ENCODE data around the gene CPLX4. TPM values are rescaled to one million over a fixed set of nuclear protein-coding genes. Genes with fewer than 3 reads are reported as not detected.

The CPLX4 gene
- polyA plus RNA-seq, 1 donor (not counting 4 experiments of a cell fraction or from before 2014, with no cell fraction given), result not detected

- Histone ChIP-seq H3K9me1 (ENCODE audit: control insufficient read depth, extremely low read depth, insufficient read depth, low read length) (no peaks in the 10 kb centered on the region), H3K36me3 (ENCODE audit: control insufficient read depth in 2 of 2, extremely low read depth in 1 of 2, insufficient read depth in 2 of 2, low read length in 2 of 2) (no peaks in the 10 kb centered on the region), H3K27ac (ENCODE audit: control insufficient read depth, insufficient read depth, low read length) (no peak overlapping the region), H3K79me2 (ENCODE audit: control insufficient read depth, insufficient read depth, low read length) (no peaks in the 10 kb centered on the region), H3K4me1 (ENCODE audit: control insufficient read depth, extremely low read depth, insufficient read depth, low read length) (no peaks in the 10 kb centered on the region), H3K9me3 (ENCODE audit: control insufficient read depth, low read depth, low read length) (no peaks in the 10 kb centered on the region), H4K20me1 (ENCODE audit: control insufficient read depth, extremely low read depth, insufficient read depth, low read length) (no peaks in the 10 kb centered on the region), H3K27me3 (ENCODE audit: control insufficient read depth, extremely low read depth, insufficient read depth, low read length) (peaks cover 15% of the 10 kb centered on the region), H2AFZ (ENCODE audit: control insufficient read depth, low read length) (no peak overlapping the region), H3K9ac (ENCODE audit: control insufficient read depth, extremely low read depth, insufficient read depth, low read length) (no peak overlapping the region), H3K4me2 (ENCODE audit: control insufficient read depth, extremely low read depth, insufficient read depth, low read depth, low read length) (no peak overlapping the region), H3K4me3 (ENCODE audit: control insufficient read depth in 2 of 3, extremely low read depth in 1 of 3, insufficient read depth in 2 of 3, low read depth in 1 of 3, low read length in 3 of 3) (no peak overlapping the region)
- dilution Hi-C loops (cut with MboI; ENCODE audit: extremely low pct_ligation_motif_present, low sequenced_read_pairs), result no loop called here
- no peak for FAIRE-seq
- no peak for DNase-seq (ENCODE audit: low read depth, low spot score)
- TF ChIP-seq CTCF (optimal IDR thresholded peaks at IDR 0.05 in 1 of 3, IDR thresholded peaks at IDR 0.05 in 1 of 3, conservative IDR thresholded peaks at IDR 0.05 in 1 of 3; ENCODE audit: extremely low read depth in 1 of 3, insufficient read depth in 2 of 3, low read length in 3 of 3) (no peak), EZH2 (IDR thresholded peaks at IDR 0.05; ENCODE audit: low read length) (no peak)
Measured at GRCh38 chr18:59306640-59307039, 11.8 kb downstream of the CPLX4 start.

DNA sequence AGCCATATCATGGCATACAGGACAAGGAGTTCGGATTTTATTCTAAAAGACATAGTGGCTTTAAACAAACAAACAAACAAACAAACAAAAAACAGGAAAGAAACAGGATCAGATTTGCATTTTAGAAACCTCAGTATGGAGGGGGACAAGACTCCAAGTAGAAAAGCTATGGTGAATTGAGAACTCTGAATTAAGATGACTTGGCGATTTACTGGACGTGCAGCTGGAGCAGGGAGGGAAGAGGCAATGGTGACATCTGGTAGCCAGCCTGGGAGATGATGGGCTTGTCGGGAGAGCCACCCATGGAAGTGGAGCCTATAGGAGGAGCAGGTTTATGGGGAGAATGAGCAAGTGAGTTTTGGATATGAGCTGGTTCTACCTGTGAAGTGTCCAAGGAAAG is 13.2 kb downstream of the CPLX4 start:
- FAIRE-seq (no peak), DNase-seq (ENCODE audit: low read depth, low spot score) (no peak)
- no peaks in the 10 kb centered on the region for H4K20me1 ChIP-seq (ENCODE audit: control insufficient read depth, extremely low read depth, insufficient read depth, low read length)
- H3K9me3 ChIP-seq (ENCODE audit: control insufficient read depth, low read depth, low read length), result no peaks in the 10 kb centered on the region
- dilution Hi-C loops (cut with MboI; ENCODE audit: extremely low pct_ligation_motif_present, low sequenced_read_pairs), result no loop called here
- no peak overlapping the region for H3K9ac ChIP-seq (ENCODE audit: control insufficient read depth, extremely low read depth, insufficient read depth, low read length)
- peaks cover 12% of the 10 kb centered on the region for H3K27me3 ChIP-seq (ENCODE audit: control insufficient read depth, extremely low read depth, insufficient read depth, low read length)
- no peak overlapping the region for H3K4me3 ChIP-seq (ENCODE audit: control insufficient read depth in 2 of 3, extremely low read depth in 1 of 3, insufficient read depth in 2 of 3, low read depth in 1 of 3, low read length in 3 of 3)
- no peak for TF ChIP-seq EZH2 (IDR thresholded peaks at IDR 0.05; ENCODE audit: low read length)
- no peak for TF ChIP-seq CTCF (optimal IDR thresholded peaks at IDR 0.05 in 1 of 3, IDR thresholded peaks at IDR 0.05 in 1 of 3, conservative IDR thresholded peaks at IDR 0.05 in 1 of 3; ENCODE audit: extremely low read depth in 1 of 3, insufficient read depth in 2 of 3, low read length in 3 of 3)
- H3K9me1 ChIP-seq (ENCODE audit: control insufficient read depth, extremely low read depth, insufficient read depth, low read length), result no peaks in the 10 kb centered on the region
- H3K79me2 ChIP-seq (ENCODE audit: control insufficient read depth, insufficient read depth, low read length), result no peaks in the 10 kb centered on the region
- no peak overlapping the region for H3K27ac ChIP-seq (ENCODE audit: control insufficient read depth, insufficient read depth, low read length)
- H3K4me2 ChIP-seq (ENCODE audit: control insufficient read depth, extremely low read depth, insufficient read depth, low read depth, low read length), result no peak overlapping the region
- no peak overlapping the region for H2AFZ ChIP-seq (ENCODE audit: control insufficient read depth, low read length)
- H3K36me3 ChIP-seq (ENCODE audit: control insufficient read depth in 2 of 2, extremely low read depth in 1 of 2, insufficient read depth in 2 of 2, low read length in 2 of 2), result no peaks in the 10 kb centered on the region
- H3K4me1 ChIP-seq (ENCODE audit: control insufficient read depth, extremely low read depth, insufficient read depth, low read length), result peaks cover 9% of the 10 kb centered on the region

Data from keratinocyte (primary cell).